NCI-H2029 (cell line): ENCODE results near the gene CNTNAP2.

Source experiments
- DNase-seq: peaks from one replicate; lab custom pipeline; 2025; lab: John Stamatoyannopoulos, UW

The CNTNAP2 gene

DNA sequence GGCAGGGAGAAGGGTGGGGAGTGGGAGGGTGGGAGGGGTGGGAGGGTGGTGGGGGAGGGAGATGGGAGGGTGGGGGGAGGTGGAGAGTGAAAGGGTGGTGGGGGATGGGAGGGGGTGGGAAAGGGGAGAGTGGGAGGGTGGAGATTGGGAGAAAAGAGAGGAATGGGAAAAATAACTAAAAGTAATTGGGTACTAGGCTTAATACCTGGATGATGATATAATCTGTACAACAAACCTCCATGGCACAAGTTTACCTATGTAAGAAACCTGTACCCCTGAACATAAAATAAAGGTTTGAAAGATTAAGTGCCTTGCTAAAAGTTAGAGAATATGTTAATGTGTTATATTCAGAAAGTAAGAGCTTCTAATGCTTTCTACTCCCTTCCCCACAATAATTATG is 564.9 kb downstream of the CNTNAP2 start:
- no peak for DNase-seq

DNA sequence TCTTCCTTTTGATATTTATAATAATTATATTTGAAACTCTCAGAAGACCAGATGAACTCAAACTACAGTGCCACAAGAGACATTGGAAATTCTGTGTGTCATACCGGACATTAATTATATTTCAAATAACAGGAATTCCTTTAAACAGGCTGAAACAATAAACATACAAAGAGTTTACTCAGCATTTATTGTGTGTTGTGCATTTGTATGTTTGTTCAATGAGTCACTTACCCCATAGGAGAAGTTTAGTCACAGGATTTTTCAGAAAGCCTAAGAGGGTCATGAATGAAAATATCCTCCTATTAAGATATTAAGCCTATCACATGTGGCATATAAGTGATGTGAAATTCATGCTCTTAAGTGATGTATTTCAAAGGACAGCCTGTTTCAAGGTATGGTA is 566.8 kb downstream of the CNTNAP2 start:
- DNase-seq: no peak

- DNase-seq: no peak
Observed at GRCh38 chr7:146690987-146691386, 574.4 kb downstream of the CNTNAP2 start.

DNA sequence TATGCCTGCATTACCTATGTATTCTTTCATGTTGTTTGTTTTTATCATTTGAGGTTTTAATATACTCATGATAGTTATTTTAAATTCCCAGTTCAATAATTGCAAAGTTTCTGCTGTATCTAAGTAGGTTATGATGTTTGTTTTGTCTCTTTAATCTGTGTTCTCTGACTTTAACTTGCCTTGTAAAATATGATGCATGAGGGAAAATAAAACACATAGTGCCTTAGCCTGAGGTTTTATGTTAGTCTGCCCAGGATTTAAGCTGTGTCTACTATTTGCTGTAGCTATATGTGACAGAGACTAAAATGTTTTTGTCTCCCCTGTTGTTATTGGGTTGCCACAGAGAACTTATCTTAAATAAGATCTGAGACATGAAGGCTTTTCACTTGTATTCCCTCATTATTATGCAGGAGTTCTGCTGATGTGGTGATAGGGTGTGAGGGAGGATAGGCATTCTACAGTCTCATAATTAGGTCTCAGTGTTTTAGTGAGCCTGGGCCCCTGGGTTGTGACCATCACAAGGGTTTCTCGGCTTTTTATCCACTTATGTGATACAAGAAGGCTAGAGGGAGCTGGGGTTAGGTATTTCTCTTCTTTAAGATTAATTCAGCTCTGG is 582.5 kb downstream of the CNTNAP2 start:
- no peak for DNase-seq

DNA sequence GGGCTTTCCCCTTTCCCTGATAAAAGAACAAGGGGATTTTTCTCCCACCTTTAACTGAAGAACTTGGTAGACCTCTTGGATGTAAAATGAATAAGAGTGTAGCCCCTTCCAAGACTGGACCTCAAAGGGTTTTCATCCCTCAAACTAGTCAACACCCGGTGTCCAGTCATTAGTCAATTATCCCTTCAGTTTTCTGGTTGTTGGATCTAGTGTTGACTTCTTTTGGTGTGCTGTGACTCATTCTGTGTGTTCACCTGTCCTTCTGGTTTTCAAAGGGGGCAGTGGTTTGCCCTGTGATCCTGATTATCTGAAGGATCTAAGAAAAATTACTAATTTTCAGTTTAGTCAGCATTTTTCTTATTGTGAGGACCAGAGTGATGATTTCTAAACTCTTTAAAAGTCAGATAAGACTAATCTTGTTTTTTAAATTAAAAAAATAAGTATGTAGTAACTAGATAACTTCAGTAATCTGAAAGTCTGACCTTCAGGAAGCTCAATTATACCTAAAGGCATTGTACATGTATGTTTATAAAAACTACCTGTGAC is 583.5 kb downstream of the CNTNAP2 start:
- DNase-seq: no peak

DNA sequence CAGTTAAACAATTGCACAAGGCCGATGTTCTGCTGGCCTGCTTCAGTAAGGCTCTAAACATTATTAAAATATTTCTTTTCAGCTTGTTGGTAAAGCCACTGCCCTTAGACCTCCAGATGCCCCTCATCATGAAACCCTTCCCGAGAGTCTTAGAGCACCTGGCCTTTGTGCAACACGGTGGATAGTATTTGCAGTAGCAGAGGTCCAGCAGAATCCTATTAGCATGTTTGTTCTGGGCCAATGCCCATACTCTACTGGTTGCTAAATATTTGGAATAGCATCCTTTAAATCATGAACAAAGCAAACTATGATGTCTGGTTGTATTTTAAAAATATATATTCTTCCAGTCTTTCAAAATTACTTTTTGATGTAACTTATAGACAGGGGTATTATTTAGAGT is 584.6 kb downstream of the CNTNAP2 start:
- peak; percentile 48 for DNase-seq

GRCh38 chr7:146702898-146703297 is 586.3 kb downstream of the CNTNAP2 start:
- no peak for DNase-seq

GRCh38 chr7:146709451-146710027 is 592.9 kb downstream of the CNTNAP2 start:
- no peak for DNase-seq

DNA sequence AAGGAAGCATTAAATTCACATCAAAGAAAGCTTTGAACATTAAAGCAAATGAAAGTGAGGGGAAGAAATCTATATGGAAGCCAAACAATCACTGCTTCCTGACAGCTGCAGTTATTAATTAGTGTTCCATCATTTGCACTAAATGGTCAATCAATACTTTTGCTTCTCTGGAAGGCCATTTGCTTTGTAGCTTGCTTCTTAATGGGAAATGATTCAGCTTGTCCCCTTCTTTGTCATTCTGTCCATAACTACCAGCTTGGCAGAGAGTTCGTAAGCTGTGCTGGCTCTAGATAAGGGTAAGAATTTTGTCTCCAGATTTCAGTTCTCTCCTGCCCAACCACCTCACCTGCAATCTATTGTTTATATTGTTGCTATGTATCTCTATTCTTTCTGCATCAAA is 596.6 kb downstream of the CNTNAP2 start:
- no peak for DNase-seq

- DNase-seq: no peak
Observed at GRCh38 chr7:146713934-146714333, 597.3 kb downstream of the CNTNAP2 start.

GRCh38 chr7:146720195-146720594 is 603.6 kb downstream of the CNTNAP2 start:
- DNase-seq: no peak

DNA sequence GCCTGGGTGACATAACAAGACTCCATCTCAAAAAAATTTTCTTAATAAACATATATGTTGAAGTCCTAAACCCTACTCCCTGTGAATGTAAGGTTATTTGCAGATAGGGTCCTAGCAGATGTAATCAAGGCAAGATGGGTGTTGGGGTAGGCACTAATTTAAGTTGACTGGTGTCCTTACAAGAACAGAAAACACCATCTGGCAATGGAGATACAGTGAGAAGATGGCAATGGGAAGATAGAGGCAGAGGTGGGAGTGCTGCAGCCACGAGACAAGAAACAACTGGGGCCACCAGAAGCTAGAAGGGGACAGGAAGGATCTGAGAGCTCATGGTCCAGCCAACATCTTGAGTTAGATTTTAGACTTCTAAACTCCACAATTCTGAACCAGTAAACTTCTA is 606.4 kb downstream of the CNTNAP2 start:
- no peak for DNase-seq

DNA sequence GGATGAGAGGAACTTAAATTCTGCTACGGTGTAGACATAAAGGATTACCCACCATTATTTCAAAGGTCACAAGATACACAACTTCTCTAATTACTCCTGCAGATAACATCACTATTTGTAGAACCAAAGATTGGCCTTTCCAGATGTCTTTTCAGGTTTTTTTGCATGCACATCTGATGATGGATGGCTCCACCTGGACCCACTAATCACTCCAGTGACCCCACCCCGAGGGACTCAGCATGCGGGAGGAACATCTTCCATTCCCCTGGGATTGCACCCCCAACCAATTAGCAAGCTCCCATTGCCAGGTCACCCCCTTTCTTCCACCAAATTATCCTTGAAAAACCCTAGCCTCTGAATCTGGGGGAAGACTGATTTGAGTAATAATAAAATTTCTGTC is 608.9 kb downstream of the CNTNAP2 start:
- no peak for DNase-seq

DNA sequence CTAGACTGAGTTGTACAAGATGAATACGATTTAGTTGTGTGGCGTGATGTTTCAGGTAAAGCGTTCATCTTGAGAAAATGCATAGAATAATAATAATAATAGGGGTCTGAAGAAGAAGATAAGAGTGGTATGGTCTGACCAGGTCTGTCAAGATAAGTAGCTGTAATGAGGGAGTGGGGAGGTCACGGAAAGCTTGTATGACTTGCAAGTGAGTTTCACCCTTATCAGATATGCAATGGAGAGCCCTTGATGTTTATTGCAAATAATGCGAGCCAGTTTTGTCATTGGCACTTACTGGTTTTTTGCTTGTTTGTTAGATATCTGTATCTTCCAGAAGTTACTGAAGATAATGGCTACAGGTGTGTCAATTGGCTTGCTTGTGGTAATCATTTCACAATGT is 611.5 kb downstream of the CNTNAP2 start:
- no peak for DNase-seq

- peak; percentile 18 for DNase-seq
Observed at GRCh38 chr7:146728611-146729010, 612.0 kb downstream of the CNTNAP2 start.

DNA sequence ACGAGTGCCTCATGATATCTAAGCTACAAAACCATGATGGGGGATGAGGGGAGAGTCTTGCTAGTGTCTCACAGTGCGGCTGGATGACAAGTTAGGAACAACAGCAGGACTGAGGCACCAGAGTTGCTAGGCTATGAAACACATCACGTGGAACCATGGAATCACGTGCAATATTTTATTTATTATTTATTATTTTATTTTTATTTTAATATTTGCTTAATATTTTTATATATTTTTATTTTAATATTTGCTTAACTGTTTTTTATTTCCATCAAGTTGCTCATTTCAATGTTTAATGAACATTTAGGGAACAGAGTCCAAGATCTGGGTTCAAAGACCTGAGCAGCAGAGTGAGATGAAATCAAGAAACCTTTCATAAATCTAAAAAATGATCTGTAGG is 614.6 kb downstream of the CNTNAP2 start:
- no peak for DNase-seq

- no peak for DNase-seq
Observed at GRCh38 chr7:146735992-146736391, 619.4 kb downstream of the CNTNAP2 start.

- DNase-seq: no peak
Observed at GRCh38 chr7:146736446-146737190, 620.0 kb downstream of the CNTNAP2 start.

- no peak for DNase-seq
Observed at GRCh38 chr7:146740039-146740438, 623.4 kb downstream of the CNTNAP2 start.

DNA sequence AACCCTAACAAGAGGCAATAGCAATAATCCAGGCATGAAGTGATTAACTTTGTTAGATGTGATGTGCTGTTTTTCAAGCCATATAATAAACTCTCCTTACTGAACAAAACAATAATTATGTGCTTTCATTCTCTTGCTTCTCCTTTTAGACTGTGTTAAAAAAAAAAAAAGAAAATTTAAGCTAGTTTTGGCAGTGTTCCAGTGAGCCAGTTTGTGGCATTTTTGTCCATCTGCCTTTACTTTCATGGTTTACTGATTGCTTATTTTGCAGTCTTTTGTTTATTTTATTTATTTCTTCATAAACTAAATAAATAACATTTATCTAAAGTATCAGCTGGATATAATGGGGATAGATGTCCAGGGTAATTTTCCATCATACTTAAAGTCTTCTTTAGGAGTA is 625.3 kb downstream of the CNTNAP2 start:
- no peak for DNase-seq

DNA sequence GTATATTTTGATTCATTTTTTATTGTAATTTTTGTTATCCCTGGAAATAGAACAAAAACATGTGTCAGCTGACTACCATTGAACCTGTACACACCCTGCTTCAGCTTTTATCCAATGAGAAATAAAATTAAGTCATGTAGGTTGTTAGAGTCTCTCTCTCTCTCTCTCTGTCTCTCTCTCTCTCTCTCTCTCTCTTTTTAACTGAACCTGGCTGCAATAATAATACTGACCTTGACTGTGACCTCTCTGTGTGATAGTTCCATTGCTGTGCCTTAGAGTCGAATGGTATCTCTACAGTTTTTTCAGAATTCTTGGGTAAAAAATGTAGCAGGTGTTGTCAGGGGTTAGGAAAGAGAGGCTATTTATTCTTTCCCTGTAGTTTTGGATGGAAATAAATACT is 637.8 kb downstream of the CNTNAP2 start:
- DNase-seq: no peak

DNA sequence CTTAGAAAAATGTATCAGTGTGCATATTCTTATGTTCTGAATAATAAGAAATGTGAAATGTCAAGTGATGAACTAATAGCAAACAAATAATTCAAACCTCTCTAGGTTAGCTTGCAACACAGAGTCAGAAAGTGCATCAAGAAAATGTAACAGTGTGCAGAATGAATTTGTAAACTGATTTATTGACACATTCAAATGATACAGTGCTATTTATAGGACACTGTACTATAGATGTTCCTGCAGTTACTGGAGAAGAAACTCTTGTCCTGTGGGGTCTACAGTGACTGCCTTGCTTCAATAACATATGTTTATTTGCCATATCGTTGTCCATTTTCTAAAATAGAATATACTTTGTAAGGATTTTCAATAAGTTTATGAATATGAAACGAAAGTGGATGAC is 639.0 kb downstream of the CNTNAP2 start:
- DNase-seq: no peak

- no peak for DNase-seq
Observed at GRCh38 chr7:146764458-146764857, 647.9 kb downstream of the CNTNAP2 start.
